Measurements from ENCODE around the gene SLC25A52. TPM values are rescaled to one million over a fixed set of nuclear protein-coding genes. Genes with fewer than 3 reads are reported as not detected.

Gene SLC25A52
- total RNA-seq, 4 donors from 2014 or later, result not detected

- Histone ChIP-seq H3K4me1 (peaks cover 0 to 19% (median 5%) of the 10 kb centered on the region in 3 donors), H3K9me3 (peaks cover 0 to 7% (median 0%) of the 10 kb centered on the region in 3 donors), H3K27me3 (no peaks in the 10 kb centered on the region), H3K36me3 (no peaks in the 10 kb centered on the region), H3K4me3 (no peak overlapping the region), H3K27ac (no peak overlapping the region)
- no peak for DNase-seq
- TF ChIP-seq, protein P1, sequence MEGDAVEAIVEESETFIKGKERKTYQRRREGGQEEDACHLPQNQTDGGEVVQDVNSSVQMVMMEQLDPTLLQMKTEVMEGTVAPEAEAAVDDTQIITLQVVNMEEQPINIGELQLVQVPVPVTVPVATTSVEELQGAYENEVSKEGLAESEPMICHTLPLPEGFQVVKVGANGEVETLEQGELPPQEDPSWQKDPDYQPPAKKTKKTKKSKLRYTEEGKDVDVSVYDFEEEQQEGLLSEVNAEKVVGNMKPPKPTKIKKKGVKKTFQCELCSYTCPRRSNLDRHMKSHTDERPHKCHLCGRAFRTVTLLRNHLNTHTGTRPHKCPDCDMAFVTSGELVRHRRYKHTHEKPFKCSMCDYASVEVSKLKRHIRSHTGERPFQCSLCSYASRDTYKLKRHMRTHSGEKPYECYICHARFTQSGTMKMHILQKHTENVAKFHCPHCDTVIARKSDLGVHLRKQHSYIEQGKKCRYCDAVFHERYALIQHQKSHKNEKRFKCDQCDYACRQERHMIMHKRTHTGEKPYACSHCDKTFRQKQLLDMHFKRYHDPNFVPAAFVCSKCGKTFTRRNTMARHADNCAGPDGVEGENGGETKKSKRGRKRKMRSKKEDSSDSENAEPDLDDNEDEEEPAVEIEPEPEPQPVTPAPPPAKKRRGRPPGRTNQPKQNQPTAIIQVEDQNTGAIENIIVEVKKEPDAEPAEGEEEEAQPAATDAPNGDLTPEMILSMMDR (IDR thresholded peaks at IDR 0.05), result peak; percentile 47 to 91 (median 85)
- no peak for TF ChIP-seq POLR2A (IDR thresholded peaks at IDR 0.05)
- intact Hi-C loops (cut with DNase I), result loop anchor here (5.0 kb wide), 1 partner anchor 76 kb away; no protein-coding TSS in a partner anchor
- 35 to 50% methylated on average over 3 to 4 of the region's 4 CpGs for WGBS, 2 donors
These were observed 19.5 kb downstream of the SLC25A52 start for GRCh38 chr18:31741097-31741735.

GRCh38 chr18:31740180-31740579, 20.5 kb downstream of the SLC25A52 start:
- TF ChIP-seq POLR2A (IDR thresholded peaks at IDR 0.05), result no peak
- TF ChIP-seq, protein P1 (IDR thresholded peaks at IDR 0.05), result no peak
- Histone ChIP-seq H3K27ac (no peak overlapping the region), H3K36me3 (no peaks in the 10 kb centered on the region), H3K9me3 (peaks cover 0 to 7% (median 0%) of the 10 kb centered on the region in 3 donors), H3K4me1 (peaks cover 0 to 14% (median 5%) of the 10 kb centered on the region in 3 donors), H3K4me3 (no peak overlapping the region), H3K27me3 (no peaks in the 10 kb centered on the region)
- WGBS, 2 donors, result 74 to 81% methylated on average over 9 of the region's 9 CpGs
- DNase-seq, result no peak
- intact Hi-C loops (cut with DNase I), result loop anchor here (5.0 kb wide), 1 partner anchor 77 kb away; no protein-coding TSS in a partner anchor

DNA sequence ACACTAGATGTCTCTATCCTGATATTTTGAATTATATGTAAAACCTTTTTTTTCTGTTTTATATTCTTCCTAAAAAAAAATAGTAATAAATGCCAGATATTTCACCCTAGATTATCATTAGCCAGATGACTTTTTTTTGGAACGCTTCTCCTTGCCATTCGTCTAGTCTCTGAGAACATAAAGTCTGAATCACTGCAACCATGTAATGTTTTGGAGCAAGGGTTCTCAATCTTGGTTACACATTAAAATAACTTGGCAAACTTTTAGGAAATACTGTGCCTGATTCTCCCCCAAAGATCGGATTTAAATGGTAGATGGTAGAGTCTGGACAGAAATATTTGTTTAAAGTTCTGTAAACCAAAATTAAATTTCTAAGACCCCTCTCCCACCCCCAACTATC, 21.0 kb downstream of the SLC25A52 start:
- H3K27ac ChIP-seq, result no peak overlapping the region
- H3K9me3 ChIP-seq, result peaks cover 0 to 7% (median 0%) of the 10 kb centered on the region in 3 donors
- H3K4me3 ChIP-seq, result no peak overlapping the region
- H3K27me3 ChIP-seq, result no peaks in the 10 kb centered on the region
- intact Hi-C loops (cut with DNase I), result loop anchor here (5.0 kb wide), 1 partner anchor 78 kb away; no protein-coding TSS in a partner anchor
- WGBS, 2 donors, result 84 to 92% methylated on average over 3 of the region's 3 CpGs
- no peak for TF ChIP-seq POLR2A (IDR thresholded peaks at IDR 0.05)
- TF ChIP-seq, protein P1 (IDR thresholded peaks at IDR 0.05), result no peak
- H3K36me3 ChIP-seq, result no peaks in the 10 kb centered on the region
- H3K4me1 ChIP-seq, result peaks cover 0 to 14% (median 5%) of the 10 kb centered on the region in 3 donors
- no peak for DNase-seq

GRCh38 chr18:31738460-31739407, 21.9 kb downstream of the SLC25A52 start:
- 77 to 85% methylated on average over 11 of the region's 11 CpGs for WGBS, 2 donors
- no peak for TF ChIP-seq POLR2A (IDR thresholded peaks at IDR 0.05)
- TF ChIP-seq, protein P1 (IDR thresholded peaks at IDR 0.05), result no peak
- Histone ChIP-seq H3K27ac (no peak overlapping the region), H3K36me3 (no peaks in the 10 kb centered on the region), H3K27me3 (no peaks in the 10 kb centered on the region), H3K4me3 (no peak overlapping the region), H3K4me1 (peaks cover 0 to 6% (median 0%) of the 10 kb centered on the region in 3 donors), H3K9me3 (peaks cover 0 to 7% (median 0%) of the 10 kb centered on the region in 3 donors)
- no peak for DNase-seq
- intact Hi-C loops (cut with DNase I), result no loop called here

Data from esophagus squamous epithelium (tissue), 5 donors.